ENCODE measurements around the gene FUT7. TPM values are rescaled to one million over a fixed set of nuclear protein-coding genes. Genes with fewer than 3 reads are reported as not detected.

Gene FUT7
- total RNA-seq, 1 experiment from 2014 or later: not detected

DNA sequence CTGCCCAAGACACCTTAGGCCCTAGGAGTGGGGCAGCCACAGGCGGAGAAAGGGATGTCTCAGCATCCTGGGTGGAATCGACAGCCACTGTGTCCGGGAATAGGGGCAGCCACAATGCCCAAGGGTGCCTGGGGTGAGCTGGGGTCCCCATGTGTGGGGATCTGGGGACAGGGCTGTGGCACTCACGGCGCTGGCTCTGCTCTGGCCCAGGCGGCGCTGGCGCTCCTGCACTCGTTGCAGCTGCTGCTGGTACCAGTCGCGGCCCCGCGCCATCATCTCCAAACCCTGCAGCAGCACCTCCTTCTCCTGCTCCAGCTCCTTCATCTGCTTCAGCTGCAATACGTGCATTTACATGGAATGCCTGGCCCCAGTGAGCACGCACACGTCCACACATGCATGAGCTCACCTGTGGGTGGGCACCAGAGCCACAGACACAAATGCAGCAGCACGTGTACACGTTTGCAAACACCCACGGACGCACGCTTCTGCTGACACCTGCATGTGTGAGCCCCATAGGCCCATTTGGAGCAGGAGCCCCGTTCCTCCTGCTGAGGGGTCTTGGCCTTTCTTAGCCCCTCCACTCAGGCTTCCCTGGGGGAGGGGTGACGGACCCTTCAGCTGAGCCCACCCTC, 33.6 kb upstream of the FUT7 start:
- Histone ChIP-seq H3K79me2 (ENCODE audit: insufficient read depth, low read length) (no peaks in the 10 kb centered on the region), H3K4ac (ENCODE audit: low read depth, low read length) (no peak overlapping the region), H3K56ac (ENCODE audit: insufficient read length, low read depth, low read length) (no peak overlapping the region), H3K27me3 (ENCODE audit: insufficient read depth, low read length) (no peaks in the 10 kb centered on the region), H2BK20ac (ENCODE audit: low read depth, low read length, poor library complexity, severe bottlenecking) (no peak overlapping the region), H2BK120ac (ENCODE audit: low read depth, low read length, poor library complexity, severe bottlenecking) (no peak overlapping the region), H2BK5ac (ENCODE audit: insufficient read length, low read length) (no peak overlapping the region), H3K4me2 (ENCODE audit: insufficient read depth, insufficient read length, low read length) (no peak overlapping the region), H4K8ac (replicated peaks; ENCODE audit: insufficient read length, low read depth, low read length) (no peak overlapping the region), H3K23me2 (ENCODE audit: insufficient read length, low read depth, low read length, poor library complexity, severe bottlenecking) (no peaks in the 10 kb centered on the region), H4K5ac (ENCODE audit: insufficient read length, low read depth, low read length) (no peak overlapping the region), H2AFZ (ENCODE audit: low read length) (no peak overlapping the region), H3K9me3 (ENCODE audit: control insufficient read depth, low read depth, low read length) (no peaks in the 10 kb centered on the region), H3K9ac (ENCODE audit: extremely low read depth, insufficient read length, low read length) (no peak overlapping the region), H3K27ac (ENCODE audit: insufficient read length, low read depth, low read length) (no peak overlapping the region), H3T11ph (ENCODE audit: low read length) (no peak overlapping the region), H3K79me1 (ENCODE audit: insufficient read depth, low read depth, low read length, poor library complexity, severe bottlenecking) (no peaks in the 10 kb centered on the region), H4K91ac (ENCODE audit: insufficient read length, low read depth, low read length) (no peak overlapping the region), H3K23ac (ENCODE audit: insufficient read length, low read depth, low read length) (no peak overlapping the region), H3K14ac (ENCODE audit: insufficient read depth, low read length) (no peak overlapping the region), H3K4me1 (ENCODE audit: insufficient read depth, low read length) (no peaks in the 10 kb centered on the region), H2BK15ac (ENCODE audit: low read depth, low read length) (no peak overlapping the region), H4K20me1 (ENCODE audit: control insufficient read depth, insufficient read depth, insufficient read length) (peaks cover 4% of the 10 kb centered on the region), H2AK5ac (ENCODE audit: insufficient read length, low read length) (no peak overlapping the region), H2BK12ac (ENCODE audit: insufficient read length, low read depth, low read length) (no peak overlapping the region), H3K18ac (ENCODE audit: insufficient read length, low read depth, low read length) (no peak overlapping the region)
- TF ChIP-seq, protein P1, sequence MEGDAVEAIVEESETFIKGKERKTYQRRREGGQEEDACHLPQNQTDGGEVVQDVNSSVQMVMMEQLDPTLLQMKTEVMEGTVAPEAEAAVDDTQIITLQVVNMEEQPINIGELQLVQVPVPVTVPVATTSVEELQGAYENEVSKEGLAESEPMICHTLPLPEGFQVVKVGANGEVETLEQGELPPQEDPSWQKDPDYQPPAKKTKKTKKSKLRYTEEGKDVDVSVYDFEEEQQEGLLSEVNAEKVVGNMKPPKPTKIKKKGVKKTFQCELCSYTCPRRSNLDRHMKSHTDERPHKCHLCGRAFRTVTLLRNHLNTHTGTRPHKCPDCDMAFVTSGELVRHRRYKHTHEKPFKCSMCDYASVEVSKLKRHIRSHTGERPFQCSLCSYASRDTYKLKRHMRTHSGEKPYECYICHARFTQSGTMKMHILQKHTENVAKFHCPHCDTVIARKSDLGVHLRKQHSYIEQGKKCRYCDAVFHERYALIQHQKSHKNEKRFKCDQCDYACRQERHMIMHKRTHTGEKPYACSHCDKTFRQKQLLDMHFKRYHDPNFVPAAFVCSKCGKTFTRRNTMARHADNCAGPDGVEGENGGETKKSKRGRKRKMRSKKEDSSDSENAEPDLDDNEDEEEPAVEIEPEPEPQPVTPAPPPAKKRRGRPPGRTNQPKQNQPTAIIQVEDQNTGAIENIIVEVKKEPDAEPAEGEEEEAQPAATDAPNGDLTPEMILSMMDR (conservative IDR thresholded peaks at IDR 0.05): no peak
- WGBS (ENCODE audit: extremely low coverage, insufficient read length, low lambda C conversion rate): no CpG with 5 or more reads among the region's 23 CpGs
- Mint-ChIP-seq H3K36me3 (ENCODE audit: insufficient read depth in 1 of 3, low read depth in 3 of 3) (peaks cover 0 to 5% (median 4%) of the 10 kb centered on the region in 3 experiments; a peak in 4 of 7 replicates), H3K4me1 (peaks cover 8 to 17% of the 10 kb centered on the region in 2 experiments), H3K27ac (no peak overlapping the region), H3K27me3 (ENCODE audit: low read depth) (peaks cover 2% of the 10 kb centered on the region; the same call in 1 of the 2 replicates), H3K9me3 (no peaks in the 10 kb centered on the region), H3K4me3 (no peak overlapping the region)
- no peak for DNase-seq

Data from H9 (cell line).